HL-60/S4 treated with phorbol 12-myristate 13-acetate at 8.2 ng/mL for 4 days and 3 days (cell line): Measurements from ENCODE around the gene CAMTA1.

ENCODE experiments used
- in situ Hi-C: fragments of 300-500 bp; cut with MboI; formaldehyde crosslinking; loops from 2 replicates; pipeline ENCODE4 v1.15.0; 2022; ENCODE audit warnings: low sequenced_read_pairs

Gene CAMTA1

DNA sequence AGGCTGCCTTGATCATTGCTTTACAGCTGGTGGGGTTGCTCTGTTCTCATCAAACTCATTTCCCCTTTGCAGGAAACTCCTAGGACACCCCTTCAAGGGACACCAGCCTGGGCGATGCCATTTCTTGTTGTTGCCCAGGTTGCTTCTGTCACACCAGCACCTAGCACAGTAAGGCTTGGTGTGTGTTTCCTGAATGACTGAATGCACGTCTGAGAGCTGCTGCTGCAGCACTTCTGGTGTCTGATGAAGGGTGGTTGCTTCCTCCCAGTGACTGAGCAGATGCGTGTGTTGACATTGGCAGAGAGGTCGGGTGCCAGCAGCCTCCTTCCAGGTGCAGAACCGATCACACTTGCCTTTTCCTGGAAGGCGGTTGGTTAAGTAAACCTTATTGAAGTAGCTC is 477.4 kb downstream of the CAMTA1 start:
- in situ Hi-C loops = no loop called here

DNA sequence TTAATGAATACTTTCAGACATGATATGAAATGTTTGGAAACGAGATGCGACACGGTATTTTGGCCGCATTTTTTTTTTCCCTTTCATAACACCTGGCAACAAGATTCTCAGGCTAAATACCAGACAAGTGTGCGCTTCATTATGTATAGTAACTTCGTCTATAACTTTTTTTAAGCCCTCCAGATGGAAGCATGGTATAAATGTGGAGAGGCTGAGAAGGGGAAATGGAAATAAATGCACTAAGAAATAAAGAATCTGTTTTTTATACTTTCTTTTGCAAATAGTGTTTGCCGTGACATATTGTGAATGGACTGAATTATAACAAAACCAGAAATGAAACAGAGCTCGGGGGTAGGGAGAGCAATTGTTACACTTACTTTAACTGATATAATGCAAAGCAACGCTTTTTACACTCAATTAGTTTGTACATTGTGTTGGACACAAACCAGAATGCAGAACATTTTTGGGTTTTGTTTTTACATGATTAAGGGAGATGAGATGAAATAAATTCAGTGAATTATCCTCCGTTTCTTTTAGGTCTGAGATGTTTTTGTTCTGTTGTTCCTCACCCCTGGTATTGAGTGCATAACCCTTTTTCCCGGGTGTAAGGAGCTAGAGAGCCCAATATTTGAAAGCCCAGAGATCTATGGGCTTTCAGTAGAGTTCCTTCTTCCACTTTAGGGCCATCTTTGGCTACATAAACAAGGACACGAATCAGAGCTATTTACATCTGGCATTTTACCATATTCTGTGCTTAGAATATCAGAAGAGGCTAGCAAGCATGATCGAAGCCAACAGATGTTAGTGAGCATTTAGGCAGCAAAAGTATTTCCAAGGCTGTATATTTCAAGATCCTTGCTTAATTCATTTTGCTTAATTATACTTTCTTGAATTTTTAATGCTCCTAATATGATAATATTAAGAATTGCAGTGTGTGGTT is 478.0 kb downstream of the CAMTA1 start:
- in situ Hi-C loops = no loop called here

DNA sequence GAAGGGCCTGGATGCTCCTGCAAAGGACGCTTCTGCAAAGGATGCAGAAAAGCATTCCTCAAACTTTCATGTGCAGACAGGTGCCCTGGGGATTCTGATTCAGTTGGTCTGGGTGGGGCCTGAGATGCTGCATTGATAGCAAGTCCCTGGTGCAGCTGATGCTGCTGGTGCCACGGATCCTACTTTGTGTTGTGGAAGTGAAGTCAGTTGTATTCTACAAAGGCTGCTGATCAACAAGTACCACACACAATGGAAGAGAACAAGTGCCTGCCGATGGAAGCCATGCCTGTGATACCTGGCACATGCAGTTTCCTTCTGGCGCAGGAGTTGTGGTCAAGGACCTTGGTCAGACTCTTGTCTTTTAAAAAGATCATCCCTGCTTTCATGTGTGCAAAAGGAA is 478.8 kb downstream of the CAMTA1 start:
- in situ Hi-C loops = no loop called here

DNA sequence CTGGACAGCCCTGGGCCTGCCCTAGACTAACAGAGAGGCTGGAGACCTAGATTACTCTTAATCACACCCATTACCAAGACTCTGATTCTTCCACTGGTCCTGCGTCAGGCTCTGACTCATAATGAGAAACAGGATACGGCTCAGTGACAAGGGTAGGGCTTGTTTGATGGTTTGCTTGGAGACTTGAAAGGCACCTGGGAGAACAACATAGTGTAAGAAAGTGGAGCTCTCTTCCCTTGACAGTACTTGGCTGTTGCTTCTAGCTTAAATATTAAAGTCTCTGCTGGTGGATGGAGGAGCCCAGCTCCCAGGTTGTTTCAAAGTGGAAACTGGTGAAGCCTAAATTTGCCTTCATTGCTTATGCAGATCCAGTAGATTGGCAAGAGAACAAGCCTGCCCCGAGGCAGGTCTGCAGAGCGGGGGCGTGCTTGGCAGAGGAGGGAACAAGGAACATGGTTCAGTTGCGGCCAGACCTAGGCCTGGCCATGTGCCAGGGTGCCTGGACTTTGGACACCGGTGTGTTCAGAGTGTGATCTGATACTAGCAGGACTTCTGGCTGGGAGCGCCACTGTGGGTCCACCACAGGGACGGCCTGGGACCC is 480.6 kb downstream of the CAMTA1 start:
- in situ Hi-C loops = no loop called here

DNA sequence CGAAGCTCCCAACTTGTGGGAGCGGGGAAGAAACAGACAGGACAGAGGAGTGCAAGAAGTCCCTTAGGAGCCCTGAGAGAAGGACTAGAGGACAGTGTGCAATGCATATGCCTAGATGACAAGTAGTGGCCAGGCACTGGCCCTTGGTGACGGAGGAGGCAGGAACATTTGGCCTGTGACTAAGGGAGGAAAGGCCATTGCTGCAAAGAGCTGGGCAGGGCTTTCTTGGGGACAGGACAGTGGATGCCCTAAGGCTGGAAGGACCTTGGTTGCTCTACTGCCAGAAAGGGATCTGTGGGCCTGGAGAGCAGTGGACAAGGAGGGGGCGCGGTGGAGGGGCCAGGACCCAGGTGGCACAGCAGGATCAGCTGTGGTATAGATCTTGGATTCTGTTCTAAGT is 481.3 kb downstream of the CAMTA1 start:
- in situ Hi-C loops = no loop called here

DNA sequence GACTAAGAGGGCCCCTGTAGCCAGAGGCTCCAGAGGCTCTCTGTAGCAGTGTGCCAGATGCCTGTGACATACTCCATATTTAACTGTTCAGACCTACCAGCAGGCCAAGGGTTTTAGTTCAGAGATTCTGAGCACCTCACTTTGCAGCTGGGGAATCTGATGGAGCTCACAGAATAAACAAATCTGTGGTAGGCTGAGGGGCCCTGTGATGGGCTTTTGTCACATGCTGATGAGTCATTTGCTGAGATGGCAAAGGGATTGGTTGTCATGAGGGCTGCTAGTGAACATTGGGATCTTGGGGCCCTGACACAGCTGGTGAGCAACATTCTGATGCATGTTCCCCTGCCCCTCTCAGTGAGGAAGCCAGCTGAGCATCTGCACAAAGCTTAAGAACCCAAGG is 482.2 kb downstream of the CAMTA1 start:
- in situ Hi-C loops = no loop called here

DNA sequence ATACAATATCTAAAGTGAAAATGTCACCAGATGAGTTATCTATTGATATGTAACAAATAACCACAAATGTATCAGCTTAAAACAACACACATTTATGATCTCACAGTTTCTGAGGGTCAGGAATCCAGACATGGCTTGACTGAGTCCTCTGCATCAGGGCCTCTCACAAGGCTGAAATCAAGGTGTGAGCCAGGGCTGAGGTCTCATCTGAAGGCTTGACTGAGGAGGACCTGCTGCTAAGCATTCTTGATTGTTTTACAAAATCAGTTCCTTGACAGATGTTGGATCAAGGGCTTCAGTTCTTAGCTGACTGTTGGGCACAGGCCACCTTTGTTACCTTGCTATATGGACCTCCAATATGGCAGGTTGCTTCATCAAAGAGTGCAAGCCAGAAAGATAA is 483.7 kb downstream of the CAMTA1 start:
- in situ Hi-C loops = no loop called here

DNA sequence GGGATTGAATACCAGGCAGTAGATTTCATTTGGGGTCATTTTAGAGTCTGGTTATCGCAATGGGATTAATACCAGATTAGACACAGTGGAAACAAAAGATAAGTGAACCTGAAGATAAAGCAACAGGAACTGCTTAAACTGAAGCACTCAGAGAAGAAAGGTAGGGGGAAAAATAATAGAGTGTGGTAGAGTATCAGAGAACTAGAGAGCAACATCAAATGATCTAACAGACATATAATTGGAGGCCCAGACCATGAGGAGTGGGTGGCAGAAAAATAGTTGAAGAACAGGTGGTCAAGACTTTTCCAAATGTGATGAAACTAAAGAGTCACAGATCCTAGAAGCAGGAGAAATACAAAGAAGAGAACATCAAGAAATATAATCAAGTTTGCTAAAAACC is 484.3 kb downstream of the CAMTA1 start:
- in situ Hi-C loops = no loop called here

DNA sequence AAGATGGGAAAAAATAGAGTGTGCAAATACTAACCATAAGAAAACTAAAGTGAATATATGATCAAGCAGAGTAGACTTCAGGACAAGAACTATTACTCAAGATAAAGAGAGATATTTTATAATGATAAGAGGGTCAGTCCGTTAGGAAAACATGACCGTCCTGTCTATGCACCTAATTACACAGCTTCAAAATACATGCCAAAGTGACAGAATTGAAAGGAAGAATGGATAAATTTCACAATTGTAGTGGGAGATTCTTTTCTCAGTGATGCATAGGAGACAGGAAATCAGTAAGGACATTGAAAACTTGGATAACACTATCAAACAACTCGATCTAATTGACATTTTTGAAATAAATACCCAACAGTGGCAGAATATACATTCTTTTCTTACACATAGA is 489.0 kb downstream of the CAMTA1 start:
- in situ Hi-C loops = no loop called here

DNA sequence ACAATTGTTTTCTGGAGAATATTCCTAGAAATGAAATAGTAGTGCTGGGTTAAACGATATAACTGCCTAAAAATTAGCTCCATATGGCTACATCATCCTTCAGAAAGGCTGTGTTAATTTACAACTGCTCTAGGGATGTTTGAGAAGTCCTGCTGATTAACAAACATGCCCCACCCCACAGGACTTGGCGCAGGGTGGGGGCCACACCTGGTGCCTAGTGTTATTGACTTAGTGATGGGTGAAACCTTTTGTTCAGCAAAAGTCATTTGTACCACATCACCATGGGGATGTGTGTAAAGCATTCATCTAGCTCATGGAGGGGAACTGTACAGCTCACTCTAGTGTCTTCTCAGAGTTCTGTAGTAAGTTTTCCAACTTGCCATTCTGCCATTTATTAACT is 492.8 kb downstream of the CAMTA1 start:
- in situ Hi-C loops = no loop called here

DNA sequence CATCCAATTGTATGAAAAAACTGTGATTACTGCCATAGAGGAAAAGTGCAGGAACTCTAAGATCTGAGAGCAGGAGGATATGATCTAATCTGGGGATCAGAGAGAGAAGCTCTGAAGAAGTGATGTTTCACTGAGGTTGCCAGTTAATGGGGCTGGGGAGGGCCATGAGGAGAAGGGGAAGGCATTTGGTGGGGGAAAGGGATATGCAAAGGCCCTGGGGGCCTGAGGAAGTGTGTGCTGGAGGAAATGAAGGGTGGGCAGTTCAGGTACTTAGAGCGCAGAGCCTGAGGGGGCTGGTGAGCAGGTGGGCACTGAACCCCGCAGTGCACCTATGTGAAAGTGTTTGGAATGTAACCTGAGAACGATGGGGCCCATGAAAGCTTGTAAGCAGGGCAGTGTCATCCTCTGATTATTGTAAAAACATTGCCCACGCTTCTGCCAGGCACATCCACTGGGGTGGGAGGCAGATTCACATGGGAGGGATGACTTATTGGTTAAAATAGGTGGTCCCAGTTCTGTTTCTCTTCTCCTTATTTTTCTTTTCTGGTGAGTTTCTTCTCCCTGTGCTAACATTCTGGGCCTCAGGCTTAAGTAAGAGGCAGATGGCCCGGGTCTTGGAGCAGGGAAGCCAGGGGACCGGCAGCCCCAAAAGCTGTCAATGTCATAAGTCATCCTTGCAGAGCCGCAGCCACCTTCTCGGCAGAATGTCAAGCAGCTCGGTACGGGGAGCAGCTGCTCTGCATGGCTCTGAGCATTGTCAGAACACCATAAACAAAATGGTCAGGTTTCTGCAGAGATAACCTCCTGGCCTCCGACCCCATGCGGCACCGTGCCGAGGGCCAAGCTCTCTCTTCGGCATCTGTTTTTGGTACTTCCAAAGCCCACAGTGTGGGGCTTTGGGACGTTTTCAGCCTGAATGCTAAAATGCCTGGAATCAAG is 493.8 kb downstream of the CAMTA1 start:
- in situ Hi-C loops = no loop called here

DNA sequence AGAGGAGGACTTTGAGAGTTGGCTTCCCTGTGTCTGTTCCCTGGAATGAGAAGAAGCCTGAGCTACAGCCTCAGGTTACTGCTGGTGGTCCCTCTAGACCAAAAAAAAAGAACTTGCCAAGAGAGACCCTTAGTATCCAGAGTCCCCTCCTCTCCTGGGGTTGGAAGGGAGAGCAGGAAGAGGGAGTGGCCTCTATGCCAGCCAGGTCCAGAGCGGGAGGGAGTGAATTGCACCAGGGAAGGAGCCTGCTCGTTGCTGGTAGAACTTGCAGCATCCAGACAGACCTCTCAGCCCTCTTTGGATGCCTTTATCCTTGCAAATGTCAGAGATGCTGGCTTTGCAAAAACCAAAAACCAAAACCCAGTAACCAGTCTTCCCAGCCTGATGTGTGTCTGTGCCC is 494.5 kb downstream of the CAMTA1 start:
- in situ Hi-C loops = no loop called here

DNA sequence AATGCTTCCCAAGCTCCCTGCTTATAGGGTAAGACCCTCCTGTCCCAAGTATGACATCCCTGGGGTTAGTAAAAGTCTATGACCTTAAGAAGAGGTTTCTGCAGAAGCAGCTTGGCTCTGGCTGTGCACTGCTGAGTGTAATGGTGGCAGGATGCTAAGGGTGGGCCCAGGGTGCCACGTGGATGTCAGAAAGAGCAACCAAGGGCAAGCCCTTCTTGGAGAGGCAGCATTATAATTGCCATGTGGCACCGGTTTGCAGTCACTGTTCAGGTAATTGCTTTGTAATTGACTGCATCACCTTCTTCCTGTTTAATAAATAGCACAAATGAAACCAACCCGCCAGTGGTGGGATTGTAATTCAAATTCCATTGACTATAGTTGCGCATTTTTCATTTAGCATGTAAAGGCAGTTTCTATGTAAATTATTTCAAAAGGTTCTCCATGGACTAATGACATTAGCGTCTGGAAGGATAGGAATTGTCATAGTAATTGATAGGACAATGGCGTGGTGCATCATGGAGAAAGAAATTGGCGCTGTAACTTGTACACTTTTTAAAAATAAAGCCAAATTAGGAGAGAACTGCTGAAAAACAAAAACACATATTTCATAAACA is 495.2 kb downstream of the CAMTA1 start:
- in situ Hi-C loops = no loop called here

DNA sequence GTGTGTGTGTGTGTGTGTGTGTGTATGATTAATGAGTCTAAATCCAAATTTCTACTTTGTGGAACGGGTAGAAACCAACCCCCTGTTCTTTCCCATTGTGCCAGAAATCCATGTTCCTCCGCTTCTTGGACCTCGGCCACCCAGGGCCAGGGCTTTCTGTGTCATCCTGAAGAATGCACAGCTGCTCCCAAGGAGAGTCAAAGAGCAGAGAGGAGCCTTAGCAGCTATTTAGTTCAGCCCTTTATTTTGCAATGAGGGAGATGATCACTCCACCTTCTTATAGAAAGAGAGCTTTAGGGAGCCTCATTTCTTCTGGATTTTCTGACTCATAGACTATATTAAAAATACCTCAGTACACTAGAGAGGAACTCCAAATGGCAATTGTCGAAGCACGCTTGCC is 496.6 kb downstream of the CAMTA1 start:
- in situ Hi-C loops = no loop called here

DNA sequence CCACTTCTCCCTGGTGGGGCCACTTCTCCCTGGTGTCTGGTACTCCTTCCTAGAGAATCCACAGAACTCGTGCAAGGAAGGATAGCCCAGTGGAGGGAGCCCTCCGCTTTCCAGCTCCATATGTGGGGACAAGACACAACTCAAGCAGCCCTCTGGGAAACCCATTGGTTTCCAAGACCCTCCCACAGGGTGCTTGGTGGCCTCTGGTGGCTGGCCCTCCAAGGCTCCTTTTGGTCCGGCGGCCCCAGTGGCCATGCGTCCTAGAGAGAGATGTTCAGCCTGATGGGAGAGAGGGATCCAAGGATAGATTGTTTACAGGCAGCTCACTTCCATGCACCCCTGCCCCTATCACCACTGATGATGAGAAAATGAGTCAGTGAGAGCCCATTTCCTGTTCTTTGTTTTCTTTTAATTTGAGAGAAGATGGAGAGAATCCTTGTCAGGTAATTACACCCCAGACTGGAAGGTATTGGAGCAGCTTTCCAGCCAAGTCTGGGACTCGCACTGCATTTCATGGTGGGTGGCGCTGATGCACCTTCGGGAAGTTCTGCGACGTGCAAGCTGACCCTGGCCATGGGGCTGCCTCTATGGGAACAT is 499.7 kb downstream of the CAMTA1 start:
- in situ Hi-C loops = no loop called here

DNA sequence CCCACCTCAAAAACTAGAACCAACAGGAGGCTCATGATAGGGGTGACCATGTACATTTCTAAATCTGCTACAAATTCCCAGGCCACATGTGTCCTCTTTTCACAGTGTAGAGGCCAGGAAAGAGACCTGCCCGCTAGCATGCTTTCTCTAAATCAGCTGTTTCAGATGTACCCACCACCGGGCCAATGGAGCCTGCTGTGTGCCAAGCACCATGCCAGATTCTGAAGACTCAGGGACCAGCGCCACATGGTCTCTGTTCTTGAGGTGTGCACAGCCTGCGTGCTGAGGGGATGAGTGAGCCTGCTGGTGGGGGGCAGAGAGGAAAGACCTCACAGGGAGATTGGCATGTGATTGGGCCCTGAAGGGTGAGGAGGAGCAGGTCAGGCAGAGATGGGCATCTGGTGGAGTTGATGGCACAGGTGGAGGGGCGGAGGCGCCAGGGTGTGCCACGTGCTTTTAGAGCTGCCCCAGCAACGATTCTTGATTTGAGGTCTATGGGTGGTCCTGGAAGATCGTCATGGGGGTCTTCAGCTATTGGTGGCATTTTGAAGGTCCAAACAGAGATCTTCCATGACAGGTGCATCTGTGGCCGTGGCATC is 500.7 kb downstream of the CAMTA1 start:
- in situ Hi-C loops = no loop called here

DNA sequence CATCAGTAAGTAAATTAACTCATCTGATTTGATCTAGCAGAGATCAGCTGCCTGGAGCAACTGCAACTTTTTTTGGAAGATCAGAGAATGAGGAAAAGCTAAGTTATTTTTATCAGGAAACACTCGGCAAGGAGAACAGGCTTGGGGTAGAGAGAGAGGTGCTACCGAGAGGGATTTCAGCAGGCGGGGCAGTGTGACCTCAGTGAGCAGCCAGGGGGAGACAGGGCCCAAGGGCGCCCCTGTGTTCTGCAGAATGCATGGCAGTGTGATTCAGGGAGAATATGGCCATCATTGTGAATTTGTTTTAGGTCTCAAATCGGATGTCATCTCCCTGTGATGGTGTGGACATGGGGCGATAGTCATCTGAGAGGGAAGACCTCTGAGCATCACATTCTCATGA is 501.8 kb downstream of the CAMTA1 start:
- in situ Hi-C loops = no loop called here

DNA sequence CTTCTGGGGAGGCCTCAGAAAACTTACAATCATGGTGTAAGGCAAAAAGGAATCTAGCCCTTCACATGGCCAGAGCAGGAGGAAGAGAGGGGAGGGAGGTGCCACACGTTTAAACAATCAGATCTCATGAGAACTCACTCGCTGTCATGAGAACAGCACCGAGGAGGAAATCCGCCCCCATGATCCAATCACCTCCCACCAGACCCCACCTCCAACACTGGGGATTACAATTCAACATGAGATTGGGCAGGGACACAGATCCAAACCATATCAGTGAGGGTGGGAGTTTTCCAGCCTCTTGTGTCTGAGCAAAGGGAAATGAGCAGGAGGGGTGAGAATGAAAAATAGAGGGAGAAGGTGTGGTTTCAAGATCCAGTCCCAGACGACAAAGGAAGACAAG is 503.7 kb downstream of the CAMTA1 start:
- in situ Hi-C loops = no loop called here

DNA sequence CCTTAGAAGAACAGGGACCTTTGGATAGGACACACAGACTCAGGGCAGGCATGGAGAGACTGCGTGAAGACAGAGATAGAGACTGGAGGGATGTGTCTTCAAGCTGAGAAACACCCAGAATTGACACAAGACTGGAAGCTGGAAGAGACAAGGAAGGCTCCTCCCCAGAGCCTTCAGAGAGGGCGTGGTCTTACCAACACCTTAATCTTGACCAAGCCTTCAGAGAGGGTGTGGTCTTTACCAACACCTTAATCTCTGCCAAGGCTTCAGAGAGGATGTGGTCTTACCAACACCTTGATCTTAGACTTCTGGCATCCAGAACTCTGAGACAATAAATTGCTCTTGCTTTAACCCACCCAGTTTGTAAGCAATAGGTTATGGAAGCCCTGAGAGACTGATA is 504.4 kb downstream of the CAMTA1 start:
- in situ Hi-C loops = no loop called here
